ENCODE results near the gene BCAR1. TPM values are rescaled to one million over a fixed set of nuclear protein-coding genes. Genes with fewer than 3 reads are reported as not detected.
"Not testable (repeated sequence)": the region's sequence is repeated elsewhere in the genome, so short reads cannot be mapped to it uniquely, and the experiment has no call there.

Gene BCAR1
- total and polyA plus RNA-seq, 2 of the 13 experiments (the other 11 are each of a cell fraction or from before 2014, with no cell fraction given), result 48.1 to 51.7 TPM

GRCh38 chr16:75211286-75211685 is 40.1 kb downstream of the BCAR1 start:
- CTCF ChIA-PET (ENCODE audit: low intra/inter-chr PET ratio, low total read pairs); H3K9ac ChIP-seq (ENCODE audit: insufficient read depth, low read depth, low read length); DNase-seq (ENCODE audit: low spot score); H2AFZ ChIP-seq (ENCODE audit: low read length); H3K4me2 ChIP-seq (ENCODE audit: low read depth, low read length); H3K27ac ChIP-seq (ENCODE audit: extremely low read length, insufficient read depth, low read length); H3K9me3 ChIP-seq (ENCODE audit: low read length); BruUV-seq (replicated peaks); FAIRE-seq; H3K79me2 ChIP-seq (ENCODE audit: insufficient read depth, low read length); in situ Hi-C loops (cut with HindIII; ENCODE audit: extremely low pct_ligation_motif_present, low pct_unique_long_range_greater_than_20kb); ATAC-seq; H3K4me3 ChIP-seq (replicated peaks in 1 of 3; ENCODE audit: insufficient read depth in 1 of 3, low read depth in 2 of 3, low read length in 3 of 3); intact Hi-C loops (cut with micrococcal nuclease; ENCODE audit: unreplicated experiment); POLR2A ChIA-PET; H3K36me3 ChIP-seq (replicated peaks in 1 of 2; ENCODE audit: control insufficient read depth in 1 of 2, insufficient read depth in 2 of 2, low read length in 2 of 2); H4K20me1 ChIP-seq (ENCODE audit: insufficient read depth, low read length): not testable (repeated sequence)
- peaks cover 16% of the 10 kb centered on the region for H3K4me1 ChIP-seq (ENCODE audit: insufficient read depth, low read length)
- WGBS (ENCODE audit: low lambda C conversion rate), result 30% methylated on average over 10 of the region's 10 CpGs
- H3K27me3 ChIP-seq (ENCODE audit: control insufficient read depth in 1 of 2, insufficient read depth in 2 of 2, low read length in 2 of 2), result peaks cover 28 to 71% of the 10 kb centered on the region in 2 experiments

- ATAC-seq, result no peak
Observed at GRCh38 chr16:75209944-75210343, 41.5 kb downstream of the BCAR1 start.

More at GRCh38 chr16:75209944-75210343, 41.5 kb downstream of the BCAR1 start:
- H4K20me1 ChIP-seq (ENCODE audit: insufficient read depth, low read length), result no peaks in the 10 kb centered on the region
- DNase-seq (ENCODE audit: low spot score) (no peak), FAIRE-seq (no peak)
- H3K36me3 ChIP-seq (replicated peaks in 1 of 2; ENCODE audit: control insufficient read depth in 1 of 2, insufficient read depth in 2 of 2, low read length in 2 of 2), result no peaks in the 10 kb centered on the region
- H3K4me2 ChIP-seq (ENCODE audit: low read depth, low read length), result no peak overlapping the region
- H3K27me3 ChIP-seq (ENCODE audit: control insufficient read depth in 1 of 2, insufficient read depth in 2 of 2, low read length in 2 of 2), result peaks cover 31 to 71% of the 10 kb centered on the region in 2 experiments
- WGBS (ENCODE audit: low lambda C conversion rate), result 57% methylated on average over 5 of the region's 5 CpGs
- H3K4me3 ChIP-seq (replicated peaks in 1 of 3; ENCODE audit: insufficient read depth in 1 of 3, low read depth in 2 of 3, low read length in 3 of 3), result no peak overlapping the region
- no TSS peak for BruUV-seq (replicated peaks)
- no peaks in the 10 kb centered on the region for H3K79me2 ChIP-seq (ENCODE audit: insufficient read depth, low read length)
- in situ Hi-C loops (cut with HindIII; ENCODE audit: extremely low pct_ligation_motif_present, low pct_unique_long_range_greater_than_20kb), result no loop called here
- no peak overlapping the region for H3K27ac ChIP-seq (ENCODE audit: extremely low read length, insufficient read depth, low read length)
- peaks cover 7% of the 10 kb centered on the region; the same call in 1 of the 2 replicates for H3K4me1 ChIP-seq (ENCODE audit: insufficient read depth, low read length)
- intact Hi-C loops (cut with micrococcal nuclease; ENCODE audit: unreplicated experiment), result no loop called here
- ChIA-PET CTCF (ENCODE audit: low intra/inter-chr PET ratio, low total read pairs) (no interaction called here), POLR2A (no interaction called here)
- no peaks in the 10 kb centered on the region for H3K9me3 ChIP-seq (ENCODE audit: low read length)
- no peak overlapping the region for H2AFZ ChIP-seq (ENCODE audit: low read length)
- TF ChIP-seq FOSL2 (CRISPR knock-in tag; IDR thresholded peaks at IDR 0.05) (0 out of 2 replicates have a peak, but pooled peaks have one; percentile 9), KDM2A (CRISPR knock-in tag; IDR thresholded peaks at IDR 0.05; ENCODE audit: borderline replicate concordance, low read depth) (no peak), ZNF770 (CRISPR knock-in tag; IDR thresholded peaks at IDR 0.05) (peak; percentile 74)
- H3K9ac ChIP-seq (ENCODE audit: insufficient read depth, low read depth, low read length), result no peak overlapping the region

All from HepG2 (cell line).